ENCODE data around the gene TMEM18.

Gene TMEM18

DNA sequence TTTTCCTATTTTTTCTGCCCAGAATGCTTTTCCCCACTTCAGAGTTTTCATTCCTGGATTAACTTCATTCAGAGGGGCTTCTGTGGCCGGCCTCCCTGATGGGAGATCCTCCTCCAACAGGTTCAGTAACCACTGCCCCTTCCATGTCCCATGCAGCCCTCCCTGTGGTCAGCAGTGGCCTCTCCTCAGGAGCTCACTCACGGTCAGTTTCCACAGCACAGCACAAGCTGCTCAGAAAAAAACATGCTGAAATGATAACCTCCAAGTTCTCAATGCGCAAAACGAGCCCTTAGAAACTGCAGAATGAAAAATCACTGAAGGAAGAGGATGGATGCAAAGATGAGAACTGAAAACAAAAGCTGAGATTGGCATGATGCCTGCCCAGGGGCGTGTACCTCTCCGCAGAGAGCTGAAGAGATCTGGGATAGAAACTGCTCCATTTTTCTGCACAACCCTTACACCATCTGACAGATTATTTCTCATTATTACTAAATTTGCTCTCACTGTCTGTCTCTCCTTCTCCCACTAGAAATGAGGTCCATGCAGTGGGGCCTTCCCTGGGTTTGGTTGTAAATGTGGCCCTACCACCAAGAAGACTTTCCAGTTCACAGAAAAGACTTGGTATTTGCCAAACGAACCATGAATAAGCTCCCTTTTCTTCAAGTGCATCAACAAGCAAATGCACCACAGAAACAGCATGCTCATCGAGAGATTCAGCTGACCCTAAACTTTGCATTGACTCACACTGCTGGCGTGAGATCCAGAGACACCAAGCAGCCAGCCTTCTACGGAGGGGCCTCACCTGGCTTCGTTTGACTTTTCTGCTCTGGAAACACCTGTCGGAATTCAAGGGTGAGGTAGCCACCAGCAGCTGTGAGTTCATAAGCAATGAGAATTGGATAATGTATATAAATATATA is 51.5 kb downstream of the TMEM18 start:
- no peak overlapping the region for H3K4me3 ChIP-seq (ENCODE audit: low read depth, low read length)
- TF ChIP-seq, protein P1, sequence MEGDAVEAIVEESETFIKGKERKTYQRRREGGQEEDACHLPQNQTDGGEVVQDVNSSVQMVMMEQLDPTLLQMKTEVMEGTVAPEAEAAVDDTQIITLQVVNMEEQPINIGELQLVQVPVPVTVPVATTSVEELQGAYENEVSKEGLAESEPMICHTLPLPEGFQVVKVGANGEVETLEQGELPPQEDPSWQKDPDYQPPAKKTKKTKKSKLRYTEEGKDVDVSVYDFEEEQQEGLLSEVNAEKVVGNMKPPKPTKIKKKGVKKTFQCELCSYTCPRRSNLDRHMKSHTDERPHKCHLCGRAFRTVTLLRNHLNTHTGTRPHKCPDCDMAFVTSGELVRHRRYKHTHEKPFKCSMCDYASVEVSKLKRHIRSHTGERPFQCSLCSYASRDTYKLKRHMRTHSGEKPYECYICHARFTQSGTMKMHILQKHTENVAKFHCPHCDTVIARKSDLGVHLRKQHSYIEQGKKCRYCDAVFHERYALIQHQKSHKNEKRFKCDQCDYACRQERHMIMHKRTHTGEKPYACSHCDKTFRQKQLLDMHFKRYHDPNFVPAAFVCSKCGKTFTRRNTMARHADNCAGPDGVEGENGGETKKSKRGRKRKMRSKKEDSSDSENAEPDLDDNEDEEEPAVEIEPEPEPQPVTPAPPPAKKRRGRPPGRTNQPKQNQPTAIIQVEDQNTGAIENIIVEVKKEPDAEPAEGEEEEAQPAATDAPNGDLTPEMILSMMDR (conservative IDR thresholded peaks at IDR 0.05; ENCODE audit: low read depth, low read length): no peak
- no peak for DNase-seq (ENCODE audit: low read depth)

DNA sequence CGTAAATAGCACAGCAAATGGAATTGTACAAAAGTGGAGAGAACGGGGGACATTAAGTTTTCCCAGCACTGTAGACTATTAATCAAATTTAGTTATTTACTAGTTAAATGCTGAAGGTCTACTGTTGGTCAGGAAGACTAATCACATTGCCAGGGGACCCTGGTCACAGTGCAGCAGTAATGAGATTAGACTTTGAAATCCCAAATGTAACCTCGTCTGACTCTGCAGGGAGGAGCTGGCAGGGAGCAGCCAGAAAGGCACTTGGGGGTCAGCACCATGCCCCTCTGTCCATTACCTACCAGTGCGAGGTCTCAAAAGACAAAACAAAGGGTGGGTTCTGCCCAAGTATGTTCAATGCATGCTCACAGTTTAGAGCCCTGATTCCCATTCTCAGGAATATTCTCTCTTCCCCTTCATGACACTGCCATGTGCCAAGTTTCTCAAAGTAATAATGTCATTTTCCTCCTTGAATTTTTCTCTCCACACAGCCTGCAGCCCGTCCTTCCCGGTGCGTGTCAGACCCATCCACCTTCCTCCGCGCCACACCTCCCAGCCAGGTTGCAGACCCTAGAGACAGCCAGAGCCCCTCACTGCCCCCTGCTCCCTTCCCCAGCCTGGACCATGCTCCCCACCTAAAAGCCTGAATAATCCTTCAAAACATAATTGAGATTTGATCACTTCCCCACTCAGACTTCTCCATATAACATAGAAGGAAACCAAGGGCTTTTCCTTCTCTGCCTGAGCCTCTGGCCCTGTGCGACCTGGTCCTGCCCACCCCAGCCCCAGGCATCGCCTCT is 52.5 kb downstream of the TMEM18 start:
- TF ChIP-seq, protein P1 (conservative IDR thresholded peaks at IDR 0.05; ENCODE audit: low read depth, low read length): no peak
- no peak overlapping the region for H3K4me3 ChIP-seq (ENCODE audit: low read depth, low read length)
- DNase-seq (ENCODE audit: low read depth): no peak

GRCh38 chr2:624096-624495 is 53.1 kb downstream of the TMEM18 start:
- TF ChIP-seq, protein P1 (conservative IDR thresholded peaks at IDR 0.05; ENCODE audit: low read depth, low read length): no peak
- no peak for DNase-seq (ENCODE audit: low read depth)

GRCh38 chr2:623130-623922 is 53.9 kb downstream of the TMEM18 start:
- H3K4me3 ChIP-seq (ENCODE audit: low read depth, low read length): no peak overlapping the region
- TF ChIP-seq, protein P1 (conservative IDR thresholded peaks at IDR 0.05; ENCODE audit: low read depth, low read length): no peak
- no peak for DNase-seq (ENCODE audit: low read depth)

More at GRCh38 chr2:624096-624495, 53.1 kb downstream of the TMEM18 start:
- no peak overlapping the region for H3K4me3 ChIP-seq (ENCODE audit: low read depth, low read length)

DNA sequence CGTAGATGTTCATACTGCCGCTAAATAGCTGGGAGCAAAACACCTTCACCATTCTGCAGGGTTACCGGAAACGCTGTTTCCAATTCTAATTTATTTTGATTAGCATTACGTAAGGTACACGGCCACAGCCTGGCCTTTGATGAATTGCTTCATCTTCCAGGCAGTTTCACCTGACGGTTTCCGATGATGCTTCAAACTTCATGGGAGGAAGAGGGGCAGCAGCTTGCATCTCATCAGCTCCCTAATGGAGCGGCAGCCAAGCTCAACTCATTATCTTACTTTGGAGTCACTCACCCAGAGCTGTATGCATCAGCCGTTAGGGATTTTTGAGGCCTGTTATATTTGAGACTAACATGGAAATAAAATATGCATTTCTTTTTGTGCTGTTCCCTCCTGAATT is 54.8 kb downstream of the TMEM18 start:
- H3K4me3 ChIP-seq (ENCODE audit: low read depth, low read length): no peak overlapping the region
- TF ChIP-seq, protein P1 (conservative IDR thresholded peaks at IDR 0.05; ENCODE audit: low read depth, low read length): no peak
- no peak for DNase-seq (ENCODE audit: low read depth)

DNA sequence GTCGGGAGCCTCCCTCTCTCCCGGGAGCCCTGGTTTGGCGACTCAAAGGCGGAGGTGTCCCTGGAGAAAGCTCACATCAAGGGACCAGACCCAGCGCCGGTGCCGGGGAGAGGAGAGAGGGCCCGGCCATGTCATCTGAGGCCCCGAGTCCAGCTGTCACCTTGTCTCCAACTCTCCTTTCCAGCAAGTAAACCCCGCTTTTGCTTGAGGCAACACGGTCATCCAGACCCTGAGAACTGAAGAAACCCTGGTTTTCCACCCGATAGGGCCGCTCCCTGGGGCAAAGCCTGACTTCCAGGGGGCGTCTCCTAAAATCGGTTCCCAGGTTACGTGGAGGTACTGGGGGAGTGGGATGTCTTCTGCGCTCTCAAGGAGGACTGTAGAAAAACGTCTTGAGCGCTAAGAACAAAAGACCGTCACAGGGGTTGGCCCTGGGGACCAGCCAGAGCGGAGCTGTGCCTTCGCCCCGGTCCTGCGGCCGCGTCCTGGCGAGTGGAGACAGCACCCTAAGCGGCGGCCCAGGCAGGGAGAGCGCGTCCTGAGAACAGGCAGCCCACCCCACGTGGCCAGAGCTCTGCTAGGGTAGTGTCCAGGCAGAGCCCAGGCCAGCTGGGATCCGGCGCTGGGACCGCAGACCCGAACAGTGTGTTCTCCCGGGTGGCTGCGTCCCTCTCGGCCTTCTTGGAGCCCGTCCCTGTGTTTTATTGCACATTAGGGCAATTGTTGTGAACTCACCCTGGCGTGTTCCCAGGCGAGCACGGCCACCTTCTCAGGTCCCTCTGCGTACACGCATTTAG is 55.7 kb downstream of the TMEM18 start:
- TF ChIP-seq, protein P1 (conservative IDR thresholded peaks at IDR 0.05; ENCODE audit: low read depth, low read length): no peak
- H3K4me3 ChIP-seq (ENCODE audit: low read depth, low read length): no peak overlapping the region
- no peak for DNase-seq (ENCODE audit: low read depth)

Measured in choroid plexus epithelial cell (primary cell).